ENCODE measurements around the gene LDLRAD2. TPM values are rescaled to one million over a fixed set of nuclear protein-coding genes. Genes with fewer than 3 reads are reported as not detected.

Gene LDLRAD2
- total and polyA plus RNA-seq, 5 donors from 2014 or later, result 0.27 TPM; not detected in 4

DNA sequence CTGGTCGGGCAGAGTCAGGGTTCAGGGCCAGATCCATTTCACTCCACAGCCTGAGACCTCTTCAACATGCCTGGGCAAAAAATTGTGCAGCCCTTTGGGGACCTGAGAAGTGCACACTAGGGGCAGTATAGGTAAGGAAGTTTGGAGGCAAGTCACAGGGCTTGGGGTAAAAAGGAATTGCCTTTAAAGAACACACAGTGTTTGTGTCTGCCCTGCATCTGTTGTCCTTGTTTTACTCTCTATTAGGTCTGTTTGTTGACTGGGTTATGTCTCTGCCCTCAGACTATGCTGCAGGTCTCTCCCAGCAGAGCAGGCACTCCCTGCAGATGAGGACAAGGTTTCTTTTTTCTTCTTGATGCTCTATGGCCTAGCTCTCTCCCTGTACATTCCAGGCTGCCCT, 22.0 kb downstream of the LDLRAD2 start:
- Mint-ChIP-seq H3K9me3 (peaks cover 0 to 14% (median 4%) of the 10 kb centered on the region in 7 donors), H3K4me3 (no peak overlapping the region), H3K36me3 (peaks cover 13% of the 10 kb centered on the region), H3K27ac (peak overlapping the region in 1 of 3 donors; percentile 49), H3K27me3 (no peaks in the 10 kb centered on the region), H3K4me1 (no peaks in the 10 kb centered on the region)
- peaks cover 0 to 8% of the 10 kb centered on the region in 2 experiments for H3K9me3 ChIP-seq (ENCODE audit: control insufficient read depth in 2 of 2, low read length in 2 of 2)
- no peak overlapping the region for H3K4me3 ChIP-seq (ENCODE audit: low read depth, low read length)
- no peak for ATAC-seq (ENCODE audit: low read depth in 2 of 2)
- no peaks in the 10 kb centered on the region for H3K36me3 ChIP-seq (ENCODE audit: control insufficient read depth, insufficient read depth, low read length)
- H3K27ac ChIP-seq (ENCODE audit: insufficient read depth, low read length, poor library complexity, severe bottlenecking), result no peak overlapping the region
- no peaks in the 10 kb centered on the region for H3K4me1 ChIP-seq (ENCODE audit: control insufficient read depth, insufficient read depth, low read length, poor library complexity, severe bottlenecking)
- peak in 1 of 3 donors; percentile 13 for DNase-seq
- no peaks in the 10 kb centered on the region for H3K27me3 ChIP-seq (ENCODE audit: control insufficient read depth, insufficient read depth, low read length)

- Mint-ChIP-seq H3K27ac (no peak overlapping the region), H3K4me3 (no peak overlapping the region), H3K36me3 (peaks cover 13% of the 10 kb centered on the region), H3K27me3 (no peaks in the 10 kb centered on the region), H3K9me3 (peaks cover 0 to 14% (median 4%) of the 10 kb centered on the region in 7 donors), H3K4me1 (no peaks in the 10 kb centered on the region)
- Histone ChIP-seq H3K9me3 (ENCODE audit: control insufficient read depth in 2 of 2, low read length in 2 of 2) (peaks cover 0 to 8% of the 10 kb centered on the region in 2 experiments), H3K4me3 (ENCODE audit: low read depth, low read length) (no peak overlapping the region), H3K27ac (ENCODE audit: insufficient read depth, low read length, poor library complexity, severe bottlenecking) (no peak overlapping the region), H3K36me3 (ENCODE audit: control insufficient read depth, insufficient read depth, low read length) (no peaks in the 10 kb centered on the region), H3K27me3 (ENCODE audit: control insufficient read depth, insufficient read depth, low read length) (no peaks in the 10 kb centered on the region), H3K4me1 (ENCODE audit: control insufficient read depth, insufficient read depth, low read length, poor library complexity, severe bottlenecking) (no peaks in the 10 kb centered on the region)
- ATAC-seq (ENCODE audit: low read depth in 2 of 2) (no peak), DNase-seq (no peak)
Observed at GRCh38 chr1:21834666-21835065, 22.6 kb downstream of the LDLRAD2 start.

- no peaks in the 10 kb centered on the region for H3K4me1 Mint-ChIP-seq
- DNase-seq (no peak), ATAC-seq (ENCODE audit: low read depth in 2 of 2) (no peak)
- no peak overlapping the region for H3K27ac Mint-ChIP-seq
- no peak overlapping the region for H3K27ac ChIP-seq (ENCODE audit: insufficient read depth, low read length, poor library complexity, severe bottlenecking)
- no peaks in the 10 kb centered on the region for H3K27me3 Mint-ChIP-seq
- H3K27me3 ChIP-seq (ENCODE audit: control insufficient read depth, insufficient read depth, low read length), result no peaks in the 10 kb centered on the region
- H3K4me1 ChIP-seq (ENCODE audit: control insufficient read depth, insufficient read depth, low read length, poor library complexity, severe bottlenecking), result no peaks in the 10 kb centered on the region
- H3K4me3 Mint-ChIP-seq, result no peak overlapping the region
- no peak overlapping the region for H3K4me3 ChIP-seq (ENCODE audit: low read depth, low read length)
- no peaks in the 10 kb centered on the region for H3K36me3 ChIP-seq (ENCODE audit: control insufficient read depth, insufficient read depth, low read length)
- H3K36me3 Mint-ChIP-seq, result peaks cover 13% of the 10 kb centered on the region
- peaks cover 0 to 8% of the 10 kb centered on the region in 2 experiments for H3K9me3 ChIP-seq (ENCODE audit: control insufficient read depth in 2 of 2, low read length in 2 of 2)
- peaks cover 0 to 14% (median 4%) of the 10 kb centered on the region in 7 donors for H3K9me3 Mint-ChIP-seq
Observed at GRCh38 chr1:21836010-21836409, 23.9 kb downstream of the LDLRAD2 start.

- peaks cover 0 to 8% of the 10 kb centered on the region in 2 experiments for H3K9me3 ChIP-seq (ENCODE audit: control insufficient read depth in 2 of 2, low read length in 2 of 2)
- ATAC-seq (ENCODE audit: low read depth in 2 of 2) (no peak), DNase-seq (no peak)
- H3K4me1 ChIP-seq (ENCODE audit: control insufficient read depth, insufficient read depth, low read length, poor library complexity, severe bottlenecking), result no peaks in the 10 kb centered on the region
- Mint-ChIP-seq H3K4me1 (no peaks in the 10 kb centered on the region), H3K4me3 (no peak overlapping the region), H3K36me3 (peaks cover 13% of the 10 kb centered on the region), H3K27ac (no peak overlapping the region), H3K27me3 (no peaks in the 10 kb centered on the region), H3K9me3 (peaks cover 0 to 14% (median 4%) of the 10 kb centered on the region in 7 donors)
- no peaks in the 10 kb centered on the region for H3K36me3 ChIP-seq (ENCODE audit: control insufficient read depth, insufficient read depth, low read length)
- H3K4me3 ChIP-seq (ENCODE audit: low read depth, low read length), result no peak overlapping the region
- no peak overlapping the region for H3K27ac ChIP-seq (ENCODE audit: insufficient read depth, low read length, poor library complexity, severe bottlenecking)
- no peaks in the 10 kb centered on the region for H3K27me3 ChIP-seq (ENCODE audit: control insufficient read depth, insufficient read depth, low read length)
Observed at GRCh38 chr1:21836729-21837128, 24.7 kb downstream of the LDLRAD2 start.

DNA sequence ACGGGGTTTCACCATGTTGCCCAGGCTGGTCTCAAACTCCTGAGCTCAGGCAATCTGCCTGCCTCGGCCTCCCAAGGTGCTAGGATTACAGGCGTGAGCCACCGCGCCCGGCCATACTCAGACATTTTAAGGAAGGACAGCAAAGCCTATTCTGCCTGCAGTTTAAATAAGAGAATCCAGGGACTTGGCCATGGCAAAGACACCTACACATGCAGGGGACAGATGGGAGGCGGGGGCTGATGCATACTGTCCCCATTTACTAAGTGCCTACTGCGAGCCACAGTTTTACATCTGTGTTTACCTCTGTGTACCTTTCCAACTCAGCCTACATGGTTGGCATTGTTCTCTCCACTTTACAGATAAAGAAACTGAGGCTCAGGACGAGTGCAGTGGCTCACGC, 25.4 kb downstream of the LDLRAD2 start:
- Mint-ChIP-seq H3K27me3 (no peaks in the 10 kb centered on the region), H3K9me3 (peaks cover 0 to 14% (median 4%) of the 10 kb centered on the region in 7 donors), H3K4me3 (no peak overlapping the region), H3K36me3 (peaks cover 13% of the 10 kb centered on the region), H3K27ac (no peak overlapping the region), H3K4me1 (no peaks in the 10 kb centered on the region)
- Histone ChIP-seq H3K36me3 (ENCODE audit: control insufficient read depth, insufficient read depth, low read length) (no peaks in the 10 kb centered on the region), H3K4me1 (ENCODE audit: control insufficient read depth, insufficient read depth, low read length, poor library complexity, severe bottlenecking) (no peaks in the 10 kb centered on the region), H3K9me3 (ENCODE audit: control insufficient read depth in 2 of 2, low read length in 2 of 2) (peaks cover 0 to 8% of the 10 kb centered on the region in 2 experiments), H3K4me3 (ENCODE audit: low read depth, low read length) (no peak overlapping the region), H3K27ac (ENCODE audit: insufficient read depth, low read length, poor library complexity, severe bottlenecking) (no peak overlapping the region), H3K27me3 (ENCODE audit: control insufficient read depth, insufficient read depth, low read length) (no peaks in the 10 kb centered on the region)
- DNase-seq (no peak), ATAC-seq (ENCODE audit: low read depth in 2 of 2) (no peak)

DNA sequence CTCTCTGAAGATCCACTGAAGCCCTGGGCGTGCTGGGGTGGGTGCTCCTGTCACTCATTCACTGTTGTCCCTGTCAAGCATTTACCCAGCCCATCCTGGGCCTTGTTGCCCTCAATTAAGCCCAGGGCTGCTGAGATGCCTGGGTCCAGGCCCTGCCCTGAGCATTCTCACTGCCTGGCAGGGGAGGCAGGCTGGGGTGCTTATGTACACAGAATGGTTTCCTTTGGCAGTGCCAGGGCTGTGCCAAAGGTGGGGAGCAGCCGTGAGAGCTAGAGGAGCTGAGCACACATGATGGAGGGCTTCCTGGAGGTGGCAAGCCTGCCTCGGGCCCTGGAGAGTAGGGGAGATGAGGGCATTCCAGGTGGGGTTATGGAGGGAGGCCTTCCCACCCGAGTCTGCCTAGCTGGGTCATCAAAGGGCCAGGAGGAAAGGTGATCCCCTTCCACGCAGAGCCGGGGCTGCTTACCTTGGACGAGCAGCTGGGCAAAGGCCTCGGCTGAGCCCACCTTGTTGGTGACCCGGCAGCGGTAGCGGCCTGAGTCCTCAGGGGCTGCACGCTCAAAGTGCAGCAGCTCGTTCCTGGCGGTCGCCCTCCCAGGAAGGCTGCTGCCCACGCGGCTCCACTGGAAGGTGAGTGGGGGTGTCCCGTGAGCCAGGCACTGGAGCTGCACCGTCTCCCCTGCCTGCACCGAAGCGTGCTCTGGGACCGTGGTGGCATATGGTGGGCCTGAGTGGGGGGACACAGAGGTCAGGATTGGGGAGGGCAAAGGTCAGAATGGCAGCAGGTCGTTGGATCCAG, 26.5 kb downstream of the LDLRAD2 start:
- DNase-seq, result no peak
- H3K4me3 ChIP-seq (ENCODE audit: low read depth, low read length), result no peak overlapping the region
- H3K27me3 ChIP-seq (ENCODE audit: control insufficient read depth, insufficient read depth, low read length), result no peaks in the 10 kb centered on the region
- H3K4me1 ChIP-seq (ENCODE audit: control insufficient read depth, insufficient read depth, low read length, poor library complexity, severe bottlenecking), result no peaks in the 10 kb centered on the region
- H3K4me3 Mint-ChIP-seq, result no peak overlapping the region
- peaks cover 9% of the 10 kb centered on the region for H3K36me3 Mint-ChIP-seq
- no peaks in the 10 kb centered on the region for H3K4me1 Mint-ChIP-seq
- peaks cover 0 to 10% (median 3%) of the 10 kb centered on the region in 7 donors for H3K9me3 Mint-ChIP-seq
- H3K9me3 ChIP-seq (ENCODE audit: control insufficient read depth in 2 of 2, low read length in 2 of 2), result peaks cover 0 to 8% of the 10 kb centered on the region in 2 experiments
- H3K36me3 ChIP-seq (ENCODE audit: control insufficient read depth, insufficient read depth, low read length), result no peaks in the 10 kb centered on the region
- H3K27ac Mint-ChIP-seq, result peak overlapping the region in 1 of 3 donors; percentile 87
- no peak for ATAC-seq (ENCODE audit: low read depth in 2 of 2)
- no peaks in the 10 kb centered on the region for H3K27me3 Mint-ChIP-seq
- no peak overlapping the region for H3K27ac ChIP-seq (ENCODE audit: insufficient read depth, low read length, poor library complexity, severe bottlenecking)

DNA sequence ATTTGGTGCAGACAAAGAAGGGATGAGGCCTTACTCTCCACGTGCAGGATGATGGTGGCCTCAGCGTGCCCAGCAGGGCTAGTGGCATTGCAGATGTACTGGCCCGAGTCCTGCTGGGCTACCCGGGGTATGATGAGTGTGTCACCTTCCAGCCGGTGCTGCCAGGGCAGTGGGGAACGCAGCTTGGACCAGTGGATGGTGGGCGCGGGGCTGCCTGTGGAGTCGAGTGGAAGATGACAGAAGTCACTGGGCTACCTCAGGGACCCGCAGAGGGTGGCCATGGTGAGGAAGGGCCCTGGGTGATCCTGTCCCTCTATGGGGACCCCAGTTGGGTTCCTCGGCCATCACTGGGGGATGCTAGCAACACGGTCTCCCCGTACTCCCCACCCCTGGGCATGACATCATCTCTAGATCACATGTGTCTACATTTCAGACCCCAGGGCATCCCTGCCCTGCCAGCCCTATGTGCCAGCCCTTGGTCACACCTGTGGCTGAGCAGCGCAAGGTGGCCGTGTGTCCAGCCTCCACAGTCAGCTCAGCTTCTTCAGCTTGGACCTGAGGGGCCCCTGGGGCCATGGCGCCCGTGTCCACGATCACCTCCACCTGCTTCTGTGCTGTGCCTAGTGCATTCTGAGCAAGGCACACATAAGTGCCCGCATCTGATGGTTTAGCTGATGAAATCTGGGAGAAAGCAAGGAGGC, 27.4 kb downstream of the LDLRAD2 start:
- H3K4me3 Mint-ChIP-seq, result no peak overlapping the region
- H3K9me3 Mint-ChIP-seq, result peaks cover 0 to 4% (median 2%) of the 10 kb centered on the region in 7 donors
- H3K27me3 Mint-ChIP-seq, result no peaks in the 10 kb centered on the region
- DNase-seq, result no peak
- H3K27ac Mint-ChIP-seq, result no peak overlapping the region
- no peak for ATAC-seq (ENCODE audit: low read depth in 2 of 2)
- Histone ChIP-seq H3K27ac (ENCODE audit: insufficient read depth, low read length, poor library complexity, severe bottlenecking) (no peak overlapping the region), H3K9me3 (ENCODE audit: control insufficient read depth in 2 of 2, low read length in 2 of 2) (no peaks in the 10 kb centered on the region), H3K27me3 (ENCODE audit: control insufficient read depth, insufficient read depth, low read length) (no peaks in the 10 kb centered on the region), H3K4me3 (ENCODE audit: low read depth, low read length) (no peak overlapping the region), H3K36me3 (ENCODE audit: control insufficient read depth, insufficient read depth, low read length) (no peaks in the 10 kb centered on the region), H3K4me1 (ENCODE audit: control insufficient read depth, insufficient read depth, low read length, poor library complexity, severe bottlenecking) (no peaks in the 10 kb centered on the region)
- H3K36me3 Mint-ChIP-seq, result peaks cover 5% of the 10 kb centered on the region
- no peaks in the 10 kb centered on the region for H3K4me1 Mint-ChIP-seq

All from CD4-positive, CD25-positive, alpha-beta regulatory T cell (primary cell).